ENCODE results near the gene KRTAP4-4.
"Not testable (repeated sequence)": the region's sequence is repeated elsewhere in the genome, so short reads cannot be mapped to it uniquely, and the experiment has no call there.

KRTAP4-4 gene

DNA sequence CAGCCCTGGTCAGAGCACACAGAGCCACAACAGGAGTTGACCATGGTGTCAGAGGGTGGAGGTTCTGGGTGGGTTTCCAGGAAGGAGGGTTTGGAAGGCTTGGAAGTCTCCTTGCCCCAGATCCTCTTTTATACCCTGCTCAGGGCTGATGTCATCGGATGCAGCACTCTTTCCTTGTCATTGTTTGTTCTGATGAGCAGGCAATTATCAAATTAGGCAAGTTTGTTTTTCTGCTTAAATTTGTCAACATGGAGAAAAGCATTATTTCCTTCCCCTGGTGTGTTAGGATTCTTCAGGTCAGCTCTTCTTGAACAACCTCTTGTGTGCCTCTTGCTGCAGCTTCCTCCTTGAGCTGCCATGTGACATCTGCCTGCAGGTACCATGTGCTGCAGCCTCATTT is at the start of gene KRTAP4-4:
TSS of gene KRTAP4-4 (minus strand) at position 101 of the 400 bp plus-strand sequence. CDS start at position 44, 57 bp downstream.
- H3K4me3 ChIP-seq, result no peak within 1 kb of the TSS
- in situ Hi-C loops (cut with MboI; ENCODE audit: low sequenced_read_pairs), result no loop called here

DNA sequence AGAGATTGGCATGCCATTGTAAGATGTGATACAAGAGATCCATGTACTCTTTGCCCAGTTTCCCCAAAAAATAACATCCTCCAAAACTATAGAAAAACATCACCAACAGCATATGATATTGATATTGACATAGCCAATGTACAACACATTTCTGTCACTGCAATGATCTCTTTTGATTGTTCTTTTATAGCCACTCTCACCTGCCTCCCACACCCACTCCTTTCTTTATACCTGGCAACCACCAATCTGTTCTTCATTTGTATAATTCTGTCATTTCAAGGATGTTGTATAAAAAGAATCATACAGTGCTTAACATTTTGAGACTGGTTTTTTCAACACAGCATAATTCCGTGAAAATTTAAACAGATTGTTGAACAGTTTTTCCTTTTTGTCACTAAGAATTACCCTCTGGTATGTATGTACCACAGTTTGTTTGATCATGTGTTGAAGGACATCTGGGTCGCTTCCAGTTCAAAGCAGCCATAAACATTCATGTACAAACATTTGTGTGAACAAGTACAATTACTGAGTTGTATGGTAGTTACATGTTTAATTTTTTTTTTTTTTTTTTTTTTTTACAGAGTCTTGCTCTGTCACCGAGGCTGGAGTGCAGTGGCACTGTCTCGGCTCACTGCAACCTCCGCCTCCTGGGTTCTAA is 39.0 kb upstream of the KRTAP4-4 start:
- Histone ChIP-seq H3K27me3 (ENCODE audit: low read depth) (no peaks in the 10 kb centered on the region), H3K9me3 (no peaks in the 10 kb centered on the region), H3K4me3 (no peak overlapping the region), H3K4me1 (no peaks in the 10 kb centered on the region), H3K36me3 (replicated peaks) (no peaks in the 10 kb centered on the region)
- in situ Hi-C loops (cut with MboI; ENCODE audit: low sequenced_read_pairs), result no loop called here
- DNase-seq (ENCODE audit: low spot score in 2 of 2), result no peak

More for the DNA sequence above, at the start of gene KRTAP4-4:
- no peaks in the 10 kb centered on the region for H3K36me3 ChIP-seq (replicated peaks)
- no peaks in the 10 kb centered on the region for H3K9me3 ChIP-seq
- no peaks in the 10 kb centered on the region for H3K4me1 ChIP-seq
- DNase-seq (ENCODE audit: low spot score in 2 of 2), result no peak
- H3K27me3 ChIP-seq (ENCODE audit: low read depth), result peaks cover 6% of the 10 kb centered on the region; the same call in 1 of the 2 replicates

DNA sequence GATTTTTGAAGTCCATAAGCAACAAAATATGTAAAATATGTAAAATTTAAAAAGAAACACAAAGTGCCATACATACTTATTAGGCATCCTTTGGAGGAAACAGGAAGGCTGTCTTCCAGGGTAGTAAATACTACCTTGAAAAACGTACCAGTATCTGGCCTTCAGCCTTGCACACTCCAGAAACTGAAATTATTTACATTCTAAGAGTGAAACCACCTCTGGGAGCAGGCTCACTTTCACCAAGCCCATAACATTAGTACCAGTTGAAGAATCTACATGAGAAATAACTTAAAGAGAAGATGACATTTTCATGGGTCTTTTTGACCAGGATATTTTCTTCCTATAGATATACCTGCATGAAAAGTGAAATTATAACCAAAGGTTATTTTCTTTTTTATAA is 35.5 kb upstream of the KRTAP4-4 start:
- Histone ChIP-seq H3K9me3 (no peaks in the 10 kb centered on the region), H3K27me3 (ENCODE audit: low read depth) (no peaks in the 10 kb centered on the region), H3K4me3 (no peak overlapping the region), H3K36me3 (replicated peaks) (no peaks in the 10 kb centered on the region), H3K4me1 (no peaks in the 10 kb centered on the region)
- no peak for DNase-seq (ENCODE audit: low spot score in 2 of 2)
- in situ Hi-C loops (cut with MboI; ENCODE audit: low sequenced_read_pairs), result no loop called here

DNA sequence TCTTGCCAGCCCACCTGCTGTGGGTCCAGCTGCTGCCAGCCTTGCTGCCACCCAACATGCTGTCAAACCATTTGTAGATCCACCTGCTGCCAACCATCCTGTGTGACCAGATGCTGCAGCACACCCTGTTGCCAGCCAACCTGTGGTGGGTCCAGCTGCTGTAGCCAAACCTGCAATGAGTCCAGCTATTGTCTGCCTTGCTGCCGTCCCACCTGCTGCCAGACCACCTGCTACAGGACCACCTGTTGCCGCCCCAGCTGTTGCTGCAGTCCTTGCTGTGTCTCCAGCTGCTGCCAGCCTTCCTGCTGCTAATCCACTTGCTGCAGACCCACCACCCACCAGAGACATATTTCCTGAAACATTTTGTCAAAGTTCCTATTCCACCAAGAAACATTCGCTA is 29.8 kb upstream of the KRTAP4-4 start:
- Histone ChIP-seq H3K4me1 (no peaks in the 10 kb centered on the region), H3K4me3 (no peak overlapping the region), H3K36me3 (replicated peaks) (no peaks in the 10 kb centered on the region), H3K9me3 (no peaks in the 10 kb centered on the region), H3K27me3 (ENCODE audit: low read depth) (peaks cover 5% of the 10 kb centered on the region)
- in situ Hi-C loops (cut with MboI; ENCODE audit: low sequenced_read_pairs), result no loop called here
- no peak for DNase-seq (ENCODE audit: low spot score in 2 of 2)

DNA sequence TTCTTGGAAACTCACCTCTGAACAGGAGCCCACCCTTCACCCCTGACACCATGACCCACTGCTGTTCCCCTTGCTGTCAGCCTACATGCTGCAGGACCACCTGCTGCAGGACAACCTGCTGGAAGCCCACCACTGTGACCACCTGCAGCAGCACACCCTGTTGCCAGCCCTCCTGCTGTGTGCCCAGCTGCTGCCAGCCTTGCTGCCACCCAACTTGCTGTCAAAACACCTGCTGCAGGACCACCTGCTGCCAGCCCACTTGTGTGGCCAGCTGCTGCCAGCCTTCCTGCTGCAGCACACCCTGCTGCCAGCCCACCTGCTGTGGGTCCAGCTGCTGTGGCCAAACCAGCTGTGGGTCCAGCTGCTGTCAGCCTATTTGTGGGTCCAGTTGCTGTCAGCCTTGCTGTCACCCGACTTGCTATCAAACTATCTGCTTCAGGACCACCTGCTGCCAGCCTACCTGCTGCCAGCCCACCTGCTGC is 29.3 kb upstream of the KRTAP4-4 start, which contains the start of gene KRTAP9-1:
TSS of gene KRTAP9-1 (plus strand) at position 51 of the 482 bp plus-strand sequence. CDS start at position 51, 0 bp downstream.
- in situ Hi-C loops (cut with MboI; ENCODE audit: low sequenced_read_pairs); H3K27me3 ChIP-seq (ENCODE audit: low read depth); H3K4me1 ChIP-seq; H3K36me3 ChIP-seq (replicated peaks); DNase-seq (ENCODE audit: low spot score in 2 of 2); H3K4me3 ChIP-seq; H3K9me3 ChIP-seq: not testable (repeated sequence)

DNA sequence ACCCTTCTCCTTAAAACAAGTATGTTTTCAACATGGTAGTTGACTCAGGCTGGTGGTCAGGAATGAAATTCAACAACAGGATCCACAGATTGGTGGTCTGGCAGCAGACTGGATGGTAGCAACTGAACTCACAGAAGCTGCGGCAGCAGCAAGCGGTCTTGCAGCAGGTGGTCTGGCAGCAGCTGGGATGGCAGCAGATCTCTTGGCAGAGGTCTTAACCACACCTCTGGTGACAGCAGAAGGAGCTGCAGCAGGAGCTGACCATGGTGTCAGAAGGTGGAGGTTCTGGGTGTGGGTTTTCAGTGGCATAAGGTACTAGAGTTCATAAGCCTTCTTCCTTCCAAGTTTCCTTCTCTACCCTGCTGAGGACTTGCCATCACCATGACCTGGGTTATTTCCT is 26.3 kb upstream of the KRTAP4-4 start:
- no peak overlapping the region for H3K4me3 ChIP-seq
- no peaks in the 10 kb centered on the region for H3K4me1 ChIP-seq
- DNase-seq (ENCODE audit: low spot score in 2 of 2), result no peak
- H3K36me3 ChIP-seq (replicated peaks), result no peaks in the 10 kb centered on the region
- H3K9me3 ChIP-seq, result no peaks in the 10 kb centered on the region
- peaks cover 5% of the 10 kb centered on the region for H3K27me3 ChIP-seq (ENCODE audit: low read depth)
- in situ Hi-C loops (cut with MboI; ENCODE audit: low sequenced_read_pairs), result no loop called here

DNA sequence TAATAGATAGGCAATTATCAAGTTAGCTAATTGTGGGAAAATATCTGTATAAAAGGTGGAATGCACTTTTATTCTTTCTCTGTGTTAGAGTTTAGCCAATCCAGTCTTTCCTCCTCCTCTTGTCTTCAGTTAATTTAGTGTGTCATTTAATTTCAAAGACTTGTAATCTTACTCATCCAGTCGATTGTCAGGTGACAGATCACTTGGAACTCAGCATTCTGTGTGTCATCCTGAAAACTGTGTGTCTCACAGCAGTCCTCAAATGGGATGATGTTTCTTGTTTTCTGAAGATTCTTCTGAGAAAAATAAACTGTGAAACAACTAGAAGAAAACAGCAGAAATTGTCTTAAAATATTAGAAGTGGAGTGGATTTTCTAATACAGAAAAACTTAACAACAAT is 24.5 kb upstream of the KRTAP4-4 start:
- Histone ChIP-seq H3K36me3 (replicated peaks) (no peaks in the 10 kb centered on the region), H3K27me3 (ENCODE audit: low read depth) (peaks cover 5% of the 10 kb centered on the region), H3K4me3 (no peak overlapping the region), H3K9me3 (no peaks in the 10 kb centered on the region), H3K4me1 (no peaks in the 10 kb centered on the region)
- no peak for DNase-seq (ENCODE audit: low spot score in 2 of 2)
- in situ Hi-C loops (cut with MboI; ENCODE audit: low sequenced_read_pairs), result no loop called here

DNA sequence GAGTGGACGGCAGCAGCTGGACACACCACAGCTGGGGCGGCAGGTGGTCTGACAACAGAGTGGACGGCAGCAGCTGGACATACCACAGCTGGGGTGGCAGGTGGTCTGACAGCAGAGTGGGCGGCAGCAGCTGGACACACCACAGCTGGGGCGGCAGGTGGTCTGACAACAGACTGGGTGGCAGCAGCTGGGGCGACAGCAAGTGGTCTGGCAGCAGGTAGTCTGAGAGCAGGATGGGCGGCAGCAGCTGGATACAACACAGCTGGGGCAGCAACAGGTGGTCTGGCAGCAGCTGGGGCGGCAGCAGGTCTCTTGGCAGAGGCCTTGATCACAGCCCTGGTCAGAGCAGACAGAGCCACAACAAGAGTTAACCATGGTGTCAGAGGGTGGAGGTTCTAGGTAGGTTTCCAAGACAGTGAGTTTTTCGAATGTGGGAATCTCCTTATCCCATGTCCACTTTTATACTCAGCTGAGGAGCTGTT is 24.0 kb upstream of the KRTAP4-4 start, which contains the start of gene KRTAP4-1:
TSS of gene KRTAP4-1 (minus strand) at position 432 of the 482 bp plus-strand sequence. CDS start at position 375, 57 bp downstream.
- Histone ChIP-seq H3K4me1 (no peaks in the 10 kb centered on the region), H3K9me3 (no peaks in the 10 kb centered on the region), H3K27me3 (ENCODE audit: low read depth) (peaks cover 5% of the 10 kb centered on the region), H3K36me3 (replicated peaks) (no peaks in the 10 kb centered on the region), H3K4me3 (no peak within 1 kb of the TSS)
- no peak for DNase-seq (ENCODE audit: low spot score in 2 of 2)
- in situ Hi-C loops (cut with MboI; ENCODE audit: low sequenced_read_pairs), result no loop called here

DNA sequence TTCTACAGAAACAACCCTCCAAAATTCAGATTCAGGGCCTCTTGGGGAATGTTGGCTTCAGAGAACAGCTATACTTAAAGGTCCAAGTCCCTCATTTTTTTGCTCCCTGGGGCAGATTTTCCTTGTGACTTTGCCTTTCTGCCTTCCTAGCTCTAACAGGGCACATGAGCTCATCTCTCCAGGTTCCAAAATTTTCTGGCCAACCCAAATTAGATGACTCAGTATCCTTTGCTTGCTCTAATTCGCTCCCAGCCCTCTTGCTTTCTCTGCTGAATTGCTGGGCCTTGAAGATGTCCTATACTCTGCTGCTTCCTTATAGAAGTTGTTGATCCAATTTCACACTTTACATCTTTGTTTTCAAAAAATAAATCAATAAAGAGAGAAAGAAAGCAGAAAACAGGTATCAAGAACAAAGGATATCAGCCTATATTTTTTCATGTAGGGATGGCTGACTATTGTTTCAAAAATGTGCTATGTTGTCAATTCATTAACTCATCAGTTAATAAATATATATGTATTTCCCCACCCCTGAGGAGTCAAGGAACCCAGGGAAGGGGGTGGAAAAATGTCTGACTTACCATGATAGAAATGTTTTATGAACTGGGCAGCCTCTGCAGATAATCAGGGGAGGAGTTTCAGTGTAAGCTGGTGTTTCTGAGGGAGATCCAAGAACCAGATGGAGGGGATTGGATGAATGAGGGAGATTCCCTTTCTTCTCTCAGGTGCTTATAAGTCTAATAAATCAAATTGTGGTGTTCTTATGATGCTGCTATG is 18.5 kb upstream of the KRTAP4-4 start:
- in situ Hi-C loops (cut with MboI; ENCODE audit: low sequenced_read_pairs), result no loop called here
- Histone ChIP-seq H3K27me3 (ENCODE audit: low read depth) (peaks cover 5% of the 10 kb centered on the region; the same call in 1 of the 2 replicates), H3K36me3 (replicated peaks) (no peaks in the 10 kb centered on the region), H3K9me3 (no peaks in the 10 kb centered on the region), H3K4me1 (no peaks in the 10 kb centered on the region), H3K4me3 (no peak overlapping the region)
- no peak for DNase-seq (ENCODE audit: low spot score in 2 of 2)

DNA sequence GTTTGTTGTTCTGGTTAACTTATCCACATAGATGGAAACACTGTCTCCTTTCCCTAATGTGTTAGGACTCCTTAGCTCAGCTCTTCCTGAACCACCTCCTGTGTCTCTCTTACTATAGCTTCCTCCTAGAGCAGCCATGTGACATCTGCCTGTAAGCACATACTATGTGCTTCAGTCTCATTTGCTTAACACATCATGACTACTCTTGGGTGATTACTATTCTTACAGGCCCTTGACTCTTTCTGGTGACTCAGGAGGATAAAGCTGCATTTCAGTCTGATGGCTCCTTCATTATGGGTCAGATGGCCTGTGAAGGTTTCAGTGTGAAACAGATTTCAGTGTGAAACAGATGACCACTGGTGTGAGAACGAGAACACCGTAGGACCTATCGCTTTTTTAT is 17.8 kb upstream of the KRTAP4-4 start:
- H3K9me3 ChIP-seq, result no peaks in the 10 kb centered on the region
- H3K27me3 ChIP-seq (ENCODE audit: low read depth), result peaks cover 5% of the 10 kb centered on the region; the same call in 1 of the 2 replicates
- H3K4me1 ChIP-seq, result no peaks in the 10 kb centered on the region
- in situ Hi-C loops (cut with MboI; ENCODE audit: low sequenced_read_pairs), result no loop called here
- H3K4me3 ChIP-seq, result no peak overlapping the region
- DNase-seq (ENCODE audit: low spot score in 2 of 2), result no peak
- no peaks in the 10 kb centered on the region for H3K36me3 ChIP-seq (replicated peaks)

DNA sequence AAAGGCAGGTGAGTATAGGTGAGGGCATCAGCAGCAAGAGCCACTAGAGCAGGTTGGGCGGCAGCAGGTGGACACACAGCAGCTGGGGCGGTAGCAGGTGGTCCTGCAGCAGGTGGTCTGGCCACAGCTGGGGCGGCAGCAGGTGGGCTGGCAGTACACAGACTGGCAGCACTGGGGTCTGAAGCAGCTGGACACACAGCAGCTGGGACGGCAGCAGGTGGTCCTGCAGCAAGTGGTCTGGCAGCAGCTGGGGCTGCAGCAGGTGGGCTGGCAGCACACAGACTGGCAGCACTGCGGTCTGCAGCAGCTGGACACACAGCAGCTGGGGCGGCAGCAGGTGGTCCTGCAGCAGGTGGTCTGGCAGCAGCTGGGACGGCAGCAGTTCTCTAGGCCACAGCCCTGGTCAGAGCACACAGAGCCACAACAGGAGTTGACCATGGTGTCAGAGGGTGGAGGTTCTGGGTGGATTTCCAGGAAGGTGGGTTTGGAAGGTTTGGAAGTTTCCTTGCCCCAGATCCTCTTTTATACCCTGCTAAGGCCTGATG is 17.3 kb upstream of the KRTAP4-4 start, which contains the start of gene KRTAP4-2:
TSS of gene KRTAP4-2 (minus strand) at position 495 of the 545 bp plus-strand sequence. CDS start at position 438, 57 bp downstream.
- in situ Hi-C loops (cut with MboI; ENCODE audit: low sequenced_read_pairs), result no loop called here
- no peak within 1 kb of the TSS for H3K4me3 ChIP-seq
- H3K9me3 ChIP-seq, result no peaks in the 10 kb centered on the region
- no peaks in the 10 kb centered on the region for H3K4me1 ChIP-seq
- no peaks in the 10 kb centered on the region for H3K36me3 ChIP-seq (replicated peaks)
- DNase-seq (ENCODE audit: low spot score in 2 of 2), result no peak
- H3K27me3 ChIP-seq (ENCODE audit: low read depth), result peaks cover 5% of the 10 kb centered on the region; the same call in 1 of the 2 replicates

DNA sequence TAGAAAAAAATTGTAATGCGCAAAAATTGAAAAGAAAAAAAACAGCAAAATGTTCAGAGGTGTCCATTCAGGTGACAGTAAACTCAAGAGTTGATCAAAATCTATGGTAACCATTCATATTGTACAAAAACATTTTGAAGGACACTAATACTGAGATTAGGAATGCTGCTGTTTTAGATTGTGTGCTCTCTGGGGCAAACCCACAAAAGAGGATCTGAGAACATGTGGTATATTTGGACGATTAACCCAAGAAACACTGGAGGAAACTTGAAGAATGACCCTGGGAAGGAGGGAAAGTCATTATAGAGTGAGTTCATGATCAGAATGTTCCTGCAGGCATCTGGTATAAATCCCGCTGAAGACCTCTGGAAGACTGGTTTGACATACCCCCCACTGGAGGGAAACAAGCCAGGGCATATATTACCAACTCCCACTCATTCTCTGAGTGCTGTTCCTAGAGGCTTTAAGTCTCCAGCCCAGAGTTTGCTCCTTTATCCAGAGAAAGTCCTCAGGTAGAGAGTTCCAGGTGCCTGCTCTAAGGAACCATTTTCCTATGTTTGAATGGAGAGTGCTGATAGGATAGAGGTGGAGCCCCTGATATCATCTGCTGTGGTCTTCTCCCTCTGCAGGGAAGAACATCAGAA is 16.3 kb upstream of the KRTAP4-4 start:
- Histone ChIP-seq H3K4me3 (no peak overlapping the region), H3K27me3 (ENCODE audit: low read depth) (peaks cover 5% of the 10 kb centered on the region; the same call in 1 of the 2 replicates), H3K4me1 (no peaks in the 10 kb centered on the region), H3K9me3 (no peaks in the 10 kb centered on the region), H3K36me3 (replicated peaks) (no peaks in the 10 kb centered on the region)
- in situ Hi-C loops (cut with MboI; ENCODE audit: low sequenced_read_pairs), result no loop called here
- DNase-seq (ENCODE audit: low spot score in 2 of 2), result no peak

DNA sequence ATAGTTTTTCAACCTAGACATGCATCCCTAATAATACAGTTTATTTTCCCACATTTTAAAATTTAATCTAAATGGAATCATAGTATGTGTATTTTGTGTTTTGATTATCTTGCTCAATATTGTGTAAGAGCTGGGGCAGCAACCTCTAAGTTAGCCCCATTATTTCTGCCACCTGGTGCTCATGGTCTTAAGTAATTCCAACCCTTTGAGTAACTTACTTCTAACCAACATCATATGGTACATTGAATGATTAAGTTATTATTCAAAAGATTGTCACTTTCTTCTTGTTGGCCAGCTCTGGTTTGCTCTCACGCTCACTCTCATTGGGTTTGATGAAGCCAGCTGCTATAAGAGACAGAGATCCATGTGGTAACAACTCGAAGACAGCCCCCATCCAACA is 11.3 kb upstream of the KRTAP4-4 start:
- Histone ChIP-seq H3K9me3 (no peaks in the 10 kb centered on the region), H3K4me3 (no peak overlapping the region), H3K27me3 (ENCODE audit: low read depth) (peaks cover under 1% of the 10 kb centered on the region; the same call in 1 of the 2 replicates), H3K36me3 (replicated peaks) (no peaks in the 10 kb centered on the region), H3K4me1 (no peaks in the 10 kb centered on the region)
- DNase-seq (ENCODE audit: low spot score in 2 of 2), result no peak
- in situ Hi-C loops (cut with MboI; ENCODE audit: low sequenced_read_pairs), result no loop called here

All from HAP-1 (cell line).